Thyroid gland (tissue), 4 donors: Measurements from ENCODE around the gene ISX.

Experiments used
- POLR2A ChIP-seq, 2 donors: fragments of 450-650 bp; IDR thresholded peaks; one replicate each; pipeline ENCODE4 v1.6.1; 2017; ENCODE audit warnings: antibody characterized with exemption in 2 of 2, mild to moderate bottlenecking in 2 of 2, moderate library complexity in 1 of 2
- TF ChIP-seq, protein P1 (sequence below), 6 experiments: fragments of 200-600 bp in 3 of 6; fragments of 450-650 bp in 3 of 6; sonication (generic) in 3 of 6; IDR thresholded peaks; one replicate each; pipeline ENCODE4 v1.5.1; 2016 to 2019; ENCODE audit warnings: antibody characterized with exemption in 6 of 6, mild to moderate bottlenecking in 2 of 6, inconsistent platforms in 1 of 6, moderate library complexity in 1 of 6

DNA sequence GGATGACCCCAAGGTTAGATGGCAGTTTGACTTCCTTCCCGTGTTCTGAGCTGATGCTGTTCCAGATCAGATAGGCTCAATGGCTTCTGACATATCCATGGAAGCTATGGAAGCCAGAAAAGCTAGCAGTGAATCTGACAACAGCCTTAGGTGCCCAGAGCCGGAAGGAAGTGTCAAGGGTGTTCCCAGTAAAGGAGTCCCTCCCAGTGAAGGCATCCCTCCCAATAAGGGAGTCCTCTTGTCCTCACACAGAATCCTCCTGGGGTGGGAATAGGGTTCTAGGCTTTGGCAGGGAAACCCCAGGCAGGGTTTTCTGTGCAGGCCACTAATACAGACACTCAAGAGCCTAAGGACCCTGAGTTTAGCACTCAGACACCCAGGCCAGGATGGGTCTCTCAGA is 47.0 kb upstream of the ISX start:
- no peak for TF ChIP-seq POLR2A (IDR thresholded peaks at IDR 0.05)
- TF ChIP-seq, protein P1, sequence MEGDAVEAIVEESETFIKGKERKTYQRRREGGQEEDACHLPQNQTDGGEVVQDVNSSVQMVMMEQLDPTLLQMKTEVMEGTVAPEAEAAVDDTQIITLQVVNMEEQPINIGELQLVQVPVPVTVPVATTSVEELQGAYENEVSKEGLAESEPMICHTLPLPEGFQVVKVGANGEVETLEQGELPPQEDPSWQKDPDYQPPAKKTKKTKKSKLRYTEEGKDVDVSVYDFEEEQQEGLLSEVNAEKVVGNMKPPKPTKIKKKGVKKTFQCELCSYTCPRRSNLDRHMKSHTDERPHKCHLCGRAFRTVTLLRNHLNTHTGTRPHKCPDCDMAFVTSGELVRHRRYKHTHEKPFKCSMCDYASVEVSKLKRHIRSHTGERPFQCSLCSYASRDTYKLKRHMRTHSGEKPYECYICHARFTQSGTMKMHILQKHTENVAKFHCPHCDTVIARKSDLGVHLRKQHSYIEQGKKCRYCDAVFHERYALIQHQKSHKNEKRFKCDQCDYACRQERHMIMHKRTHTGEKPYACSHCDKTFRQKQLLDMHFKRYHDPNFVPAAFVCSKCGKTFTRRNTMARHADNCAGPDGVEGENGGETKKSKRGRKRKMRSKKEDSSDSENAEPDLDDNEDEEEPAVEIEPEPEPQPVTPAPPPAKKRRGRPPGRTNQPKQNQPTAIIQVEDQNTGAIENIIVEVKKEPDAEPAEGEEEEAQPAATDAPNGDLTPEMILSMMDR (IDR thresholded peaks at IDR 0.05) = no peak
